Pancreas (tissue), 10 donors: ENCODE results near the gene CEMIP. TPM values are rescaled to one million over a fixed set of nuclear protein-coding genes. Genes with fewer than 3 reads are reported as not detected.

ENCODE experiments used
- ATAC-seq, 4 donors: fragments of 200-7000 bp; cut with Tn5 transposase; one replicate each; pipeline versions ENCODE4 v1.8.0 to v1.9.1; 2020; ENCODE audit warnings: mild to moderate bottlenecking in 4 of 4, moderate library complexity in 4 of 4
- DNase-seq, 6 donors: peaks; one replicate each; pipeline ENCODE4 v3.0.0-alpha.2; 2020
- FAIRE-seq: peaks from 2 replicates; lab custom pipeline; 2012; peaks lifted over from hg19 to GRCh38; lab: Jason Lieb, UNC
- H3K27ac ChIP-seq, 4 donors: fragments of 200-600 bp; sonication (generic); 1 replicate in 3 of 4; 2 replicates in 1 of 4; pipeline versions ENCODE4 v1.5.0 to v1.8.0; 2020
- H3K27me3 ChIP-seq, 4 donors: fragments of 200-600 bp; one replicate each; pipeline ENCODE4 v1.8.0; 2021
- H3K36me3 ChIP-seq, 3 donors: fragments of 200-600 bp; sonication (generic) in 1 of 3; one replicate each; pipeline versions ENCODE4 v1.5.0 to v1.8.0; 2020 to 2021
- H3K4me1 ChIP-seq, 3 donors: fragments of 200-600 bp; one replicate each; pipeline ENCODE4 v1.8.0; 2021
- H3K4me3 ChIP-seq, 4 donors: fragments of 200-600 bp; sonication (generic) in 2 of 4; one replicate each; pipeline versions ENCODE4 v1.5.0 to v1.8.0; 2020 to 2021
- H3K9me3 ChIP-seq, 4 donors: fragments of 200-600 bp; one replicate each; pipeline ENCODE4 v1.8.0; 2021
- whole genome bisulfite sequencing, 2 donors: extraction: QIAGEN DNeasy Blood & Tissue Kit; methylation state at CpG; one replicate each; pipeline ENCODE4 v1.1.7; 2013; 5-methylcytosine and 5-hydroxymethylcytosine counted together
- intact Hi-C, 3 donors: fragments of 100-400 bp; cut with DNase I; formaldehyde crosslinking; loops; one replicate each; pipeline versions ENCODE4 v1.11.1 to v1.14.2; 2022
- polyA plus RNA-seq, 2 donors: library from polyadenylated mRNA; stranded (reverse); fragments of 200-250 nt; gene quantifications; one replicate each; pipeline ENCODE4 v1.2.3, GENCODE V29; 2013
- total RNA-seq, 6 donors: library from RNA; stranded (reverse); fragmentation: NEBNext Ultra II Directional in 4 of 6; extraction: Animal tissue kit (Norgen Biotek cat#: 25700) in 4 of 6; gene quantifications; one replicate each; pipeline versions ENCODE4 v1.2.1 to v1.2.4, GENCODE V29; 2021 to 2023
- TF ChIP-seq, protein P1 (sequence below), 4 donors: fragments of 200-600 bp; sonication (generic) in 3 of 4; IDR thresholded peaks; one replicate each; pipeline versions ENCODE4 v1.5.0 to v1.8.0; 2021; ENCODE audit warnings: antibody characterized with exemption in 4 of 4
- donor health status: healthy with polysubstance abuse.
- donor health status: DM: no; HTN: no; CAD: no; lungs with moderate emphysema.
- donor health status: DM: no; HTN: no; CAD: no.
- donor health status: control.
- donor health status: control.
- donor health status: Bipolar disorder and iron deficiency.
- donor health status: DM: yes; HTN: yes; CAD: no.
- donor health status: DM: no; HTN: no; CAD: no.
- donor health status: DM: no; HTN: no; CAD: no.
- donor health status: DM: yes; HTN: yes; CAD: no.

Gene CEMIP
- total and polyA plus RNA-seq, 8 donors = 0.07 to 0.41 (median 0.12) TPM; not detected in 1

DNA sequence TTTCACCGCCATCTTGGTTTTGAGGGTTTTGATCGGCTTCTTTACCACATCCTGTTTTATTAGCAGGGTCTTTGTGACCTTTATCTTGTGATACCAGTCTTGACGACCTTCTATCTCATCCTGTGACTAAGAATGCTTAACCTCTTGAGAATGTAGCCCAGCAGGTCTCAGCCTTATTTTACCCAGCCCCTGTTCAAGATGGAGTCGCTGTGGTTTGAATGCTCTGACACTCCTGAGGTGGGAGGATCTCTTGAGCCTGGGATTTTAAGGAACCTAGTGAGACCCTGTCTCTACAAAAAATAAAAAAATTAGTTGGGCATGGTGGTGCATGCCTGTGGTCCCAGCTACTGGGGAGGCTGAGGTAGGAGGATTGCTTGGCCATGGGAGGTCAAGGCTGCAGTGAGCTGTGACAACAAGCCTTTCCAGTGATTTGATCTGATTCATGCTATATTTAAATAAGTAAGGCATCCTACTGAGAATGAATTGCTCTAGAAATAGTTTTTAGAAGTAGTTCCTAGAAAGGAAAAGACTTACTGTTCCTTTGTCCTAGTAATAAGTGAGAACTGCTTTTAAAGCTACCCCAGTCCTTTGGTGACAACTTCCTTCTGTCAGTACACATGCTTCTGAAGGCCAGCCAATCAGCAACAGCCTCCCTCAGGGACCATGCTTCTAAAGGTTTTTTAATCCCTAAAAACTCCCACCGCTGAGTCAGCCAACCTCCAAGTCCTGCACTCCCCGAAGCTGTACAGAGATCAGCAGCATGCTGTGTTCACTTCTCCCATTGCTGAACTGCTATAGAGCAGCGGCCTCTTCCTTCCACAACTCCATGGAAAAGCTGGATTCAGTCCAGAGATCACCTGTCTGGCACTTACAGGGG is 9.1 kb upstream of the CEMIP start:
- FAIRE-seq = no peak
- Histone ChIP-seq H3K36me3 (no peaks in the 10 kb centered on the region), H3K4me3 (no peak overlapping the region), H3K4me1 (no peaks in the 10 kb centered on the region), H3K27me3 (no peaks in the 10 kb centered on the region), H3K27ac (no peak overlapping the region), H3K9me3 (no peaks in the 10 kb centered on the region)
- WGBS, 2 donors = 84 to 86% methylated on average over 7 of the region's 7 CpGs
- intact Hi-C loops = no loop called here
- ATAC-seq = no peak
- no peak for DNase-seq
- TF ChIP-seq, protein P1, sequence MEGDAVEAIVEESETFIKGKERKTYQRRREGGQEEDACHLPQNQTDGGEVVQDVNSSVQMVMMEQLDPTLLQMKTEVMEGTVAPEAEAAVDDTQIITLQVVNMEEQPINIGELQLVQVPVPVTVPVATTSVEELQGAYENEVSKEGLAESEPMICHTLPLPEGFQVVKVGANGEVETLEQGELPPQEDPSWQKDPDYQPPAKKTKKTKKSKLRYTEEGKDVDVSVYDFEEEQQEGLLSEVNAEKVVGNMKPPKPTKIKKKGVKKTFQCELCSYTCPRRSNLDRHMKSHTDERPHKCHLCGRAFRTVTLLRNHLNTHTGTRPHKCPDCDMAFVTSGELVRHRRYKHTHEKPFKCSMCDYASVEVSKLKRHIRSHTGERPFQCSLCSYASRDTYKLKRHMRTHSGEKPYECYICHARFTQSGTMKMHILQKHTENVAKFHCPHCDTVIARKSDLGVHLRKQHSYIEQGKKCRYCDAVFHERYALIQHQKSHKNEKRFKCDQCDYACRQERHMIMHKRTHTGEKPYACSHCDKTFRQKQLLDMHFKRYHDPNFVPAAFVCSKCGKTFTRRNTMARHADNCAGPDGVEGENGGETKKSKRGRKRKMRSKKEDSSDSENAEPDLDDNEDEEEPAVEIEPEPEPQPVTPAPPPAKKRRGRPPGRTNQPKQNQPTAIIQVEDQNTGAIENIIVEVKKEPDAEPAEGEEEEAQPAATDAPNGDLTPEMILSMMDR (IDR thresholded peaks at IDR 0.05) = no peak

DNA sequence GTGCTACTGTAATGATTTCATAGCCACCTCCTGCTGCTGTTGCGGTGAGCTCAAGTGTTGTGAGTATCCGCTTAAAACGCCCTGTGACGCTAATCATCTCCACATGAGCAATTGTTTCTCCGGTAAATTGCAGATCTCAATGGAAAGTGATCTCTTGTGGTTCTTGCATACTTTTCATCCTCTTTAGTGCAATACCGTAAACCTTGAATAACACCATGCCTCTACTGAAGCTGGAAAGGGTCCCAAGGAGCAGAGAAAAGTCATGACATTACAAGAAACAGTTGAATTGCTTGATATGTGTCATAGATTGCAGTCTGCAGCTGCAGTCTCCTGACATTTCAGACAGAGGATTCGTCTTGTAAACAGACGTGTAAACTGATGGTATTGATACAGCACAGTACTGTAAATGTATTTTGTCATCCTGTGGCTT is 6.0 kb upstream of the CEMIP start:
- intact Hi-C loops = no loop called here
- no peak overlapping the region for H3K27ac ChIP-seq
- TF ChIP-seq, protein P1 (IDR thresholded peaks at IDR 0.05) = no peak
- no peaks in the 10 kb centered on the region for H3K9me3 ChIP-seq
- no peak for FAIRE-seq
- WGBS, 2 donors = 71 to 75% methylated on average over 8 of the region's 8 CpGs
- no peaks in the 10 kb centered on the region for H3K4me1 ChIP-seq
- no peaks in the 10 kb centered on the region for H3K36me3 ChIP-seq
- ATAC-seq = no peak
- DNase-seq = no peak
- no peak overlapping the region for H3K4me3 ChIP-seq
- H3K27me3 ChIP-seq = peaks cover 0 to 5% (median under 1%) of the 10 kb centered on the region in 4 donors

DNA sequence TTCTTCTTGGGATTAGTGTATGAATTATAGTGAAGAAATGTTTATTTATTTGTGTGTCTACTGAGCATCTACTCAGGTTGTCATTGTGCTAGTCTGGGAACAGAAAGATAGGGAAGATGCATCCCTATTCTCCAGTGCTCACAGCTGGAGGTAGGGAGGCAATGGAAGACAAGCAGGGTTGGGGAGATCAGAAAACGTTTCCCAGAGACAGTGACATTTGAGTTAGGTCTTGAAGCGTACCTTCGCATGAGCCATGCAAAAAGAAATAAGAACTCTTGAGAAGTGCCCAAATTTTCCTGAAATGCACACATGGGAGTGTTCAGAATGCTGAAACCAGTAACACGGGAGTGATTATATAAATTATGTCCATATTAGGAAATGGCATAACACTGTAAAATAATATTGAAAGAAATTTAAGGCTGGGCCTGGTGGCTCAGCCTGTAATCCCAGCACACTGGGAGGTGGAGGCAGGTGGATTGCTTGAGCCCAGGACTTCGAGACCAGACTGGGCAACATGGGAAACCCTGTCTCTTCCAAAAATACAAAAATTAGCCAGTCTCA is 5.3 kb upstream of the CEMIP start:
- ATAC-seq (no peak), FAIRE-seq (no peak), DNase-seq (no peak)
- Histone ChIP-seq H3K36me3 (no peaks in the 10 kb centered on the region), H3K9me3 (no peaks in the 10 kb centered on the region), H3K27ac (no peak overlapping the region), H3K27me3 (peaks cover 0 to 10% (median 3%) of the 10 kb centered on the region in 4 donors), H3K4me1 (no peaks in the 10 kb centered on the region), H3K4me3 (no peak overlapping the region)
- 72 to 74% methylated on average over 5 of the region's 5 CpGs for WGBS, 2 donors
- TF ChIP-seq, protein P1 (IDR thresholded peaks at IDR 0.05) = no peak
- intact Hi-C loops = no loop called here

DNA sequence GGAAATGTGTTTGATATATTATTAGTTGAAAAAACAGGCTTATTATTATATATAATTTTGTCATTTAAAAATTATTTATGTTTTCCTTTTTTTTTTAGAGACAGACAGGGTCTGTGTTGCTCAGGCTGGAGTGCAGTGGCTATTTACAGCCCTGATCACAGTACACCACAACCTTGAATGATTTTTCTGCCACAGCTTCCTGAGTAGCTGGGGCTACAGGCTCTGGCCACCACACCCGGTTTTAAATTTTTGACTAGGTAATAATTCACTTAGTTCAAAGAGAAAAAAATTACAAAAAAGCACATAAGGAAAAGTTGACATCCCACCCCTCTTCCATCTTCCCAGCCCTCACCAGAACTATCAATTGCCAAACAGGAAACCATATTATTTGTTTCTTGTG is 4.7 kb upstream of the CEMIP start:
- DNase-seq (no peak), ATAC-seq (no peak), FAIRE-seq (no peak)
- Histone ChIP-seq H3K4me3 (no peak overlapping the region), H3K27ac (no peak overlapping the region), H3K9me3 (no peaks in the 10 kb centered on the region), H3K36me3 (no peaks in the 10 kb centered on the region), H3K27me3 (peaks cover 0 to 13% (median 3%) of the 10 kb centered on the region in 4 donors), H3K4me1 (peaks cover 0 to 2% (median 1%) of the 10 kb centered on the region in 3 donors)
- 30 to 35% methylated on average over 1 of the region's 1 CpG for WGBS, 2 donors
- TF ChIP-seq, protein P1 (IDR thresholded peaks at IDR 0.05) = no peak
- intact Hi-C loops = no loop called here
